Bronchial epithelial cell (primary cell): Measurements from ENCODE around the gene C3. TPM values are rescaled to one million over a fixed set of nuclear protein-coding genes. Genes with fewer than 3 reads are reported as not detected.

Source experiments
- DNase-seq: peaks from one replicate; pipeline ENCODE4 v3.0.0-alpha.2; 2010; ENCODE audit warnings: low read depth
- FAIRE-seq: peaks from 2 replicates; lab custom pipeline; 2011; peaks lifted over from hg19 to GRCh38; lab: Jason Lieb, UNC
- H3K27me3 ChIP-seq: 2 replicates; pipeline ENCODE4 v1.5.1; 2011; ENCODE audit warnings: low read length; ENCODE audit not compliant: control insufficient read depth, insufficient read depth
- H3K36me3 ChIP-seq: 2 replicates; pipeline ENCODE4 v1.5.1; 2011; ENCODE audit warnings: low read length; ENCODE audit not compliant: control insufficient read depth, insufficient read depth
- H3K4me3 ChIP-seq: 2 replicates; pipeline ENCODE4 v1.5.1; 2011; ENCODE audit warnings: mild to moderate bottlenecking, low read depth, low read length, control low read depth
- CTCF ChIP-seq: IDR thresholded peaks from 2 replicates; pipeline ENCODE4 v1.5.1; 2011; ENCODE audit warnings: mild to moderate bottlenecking, moderate library complexity, low read length, control low read depth, inconsistent platforms; ENCODE audit not compliant: insufficient read depth, severe bottlenecking
- total RNA-seq: library from RNA; depleted of rRNA; stranded (reverse); fragments of >200 nt; gene quantifications from 2 replicates; pipeline ENCODE4 v1.2.1, GENCODE V29; 2014

The C3 gene
- total RNA-seq, 1 donor from 2014 or later, result 1.3 TPM

DNA sequence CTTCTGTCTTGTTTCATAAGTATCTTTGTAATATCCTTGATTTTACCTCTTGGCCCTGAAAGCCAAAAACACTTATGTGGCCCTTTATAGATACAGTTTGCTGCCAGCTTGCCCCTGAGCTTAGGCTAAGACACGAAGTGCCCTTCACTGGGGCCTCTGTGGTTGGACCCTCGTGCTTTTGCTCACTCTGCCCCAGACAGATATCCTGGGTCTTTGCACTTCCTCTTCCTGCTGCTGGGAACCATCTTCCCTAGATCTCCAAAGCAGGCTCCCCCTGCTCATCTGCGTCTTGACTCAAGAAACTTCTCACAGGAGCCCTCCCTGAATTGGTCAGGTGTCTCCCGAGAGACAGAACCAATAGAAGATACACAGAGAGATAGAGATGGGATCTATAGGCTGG is 48.5 kb downstream of the C3 start:
- FAIRE-seq (no peak), DNase-seq (no peak)
- Histone ChIP-seq H3K27me3 (no peaks in the 10 kb centered on the region), H3K4me3 (no peak overlapping the region), H3K36me3 (no peaks in the 10 kb centered on the region)
- TF ChIP-seq CTCF, result no peak

DNA sequence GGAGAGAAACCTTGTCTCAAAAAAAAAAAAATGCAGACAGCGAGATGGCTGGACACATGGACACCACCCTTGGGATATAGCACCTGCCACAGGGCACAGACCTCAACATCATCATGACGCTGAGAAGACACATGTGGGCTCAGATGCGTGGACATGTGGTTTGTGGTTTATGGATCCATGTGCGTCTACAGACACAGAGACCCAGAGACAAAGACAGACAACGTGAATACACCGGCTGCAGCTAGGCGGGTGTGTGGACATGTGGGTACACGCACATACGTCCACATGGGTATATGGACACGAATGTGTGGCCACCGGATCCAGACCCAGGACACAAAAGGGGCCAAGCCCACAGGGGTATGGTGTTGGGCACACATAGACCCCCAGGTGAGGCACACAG is 51.8 kb downstream of the C3 start:
- H3K36me3 ChIP-seq, result no peaks in the 10 kb centered on the region
- no peak overlapping the region for H3K4me3 ChIP-seq
- no peaks in the 10 kb centered on the region for H3K27me3 ChIP-seq
- no peak for DNase-seq
- FAIRE-seq, result no peak
- no peak for TF ChIP-seq CTCF

DNA sequence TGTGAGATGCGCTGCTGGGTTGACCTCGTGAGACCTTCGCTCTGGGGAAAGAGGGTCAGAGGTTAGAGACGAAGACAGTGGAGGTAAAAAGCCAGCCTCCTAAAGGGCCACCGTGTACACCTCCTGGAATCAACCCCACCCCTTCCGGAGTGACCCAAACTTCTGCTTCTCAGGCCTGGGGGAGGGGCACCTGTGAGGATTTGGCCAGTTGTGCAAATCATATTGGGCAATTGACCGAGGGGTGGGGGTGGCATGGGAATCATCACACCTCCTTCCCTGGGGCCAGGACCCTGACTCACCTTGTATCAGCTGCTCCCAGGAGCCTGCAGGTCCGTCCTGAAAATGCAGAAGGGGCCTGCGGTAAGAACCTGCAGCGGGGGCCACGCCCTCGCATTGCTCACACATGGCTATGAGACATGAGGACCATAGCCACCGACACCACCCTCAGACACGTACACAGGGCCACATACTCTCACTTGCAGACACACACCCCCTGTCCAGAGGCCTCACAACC is 53.3 kb downstream of the C3 start:
- no peak for FAIRE-seq
- Histone ChIP-seq H3K36me3 (no peaks in the 10 kb centered on the region), H3K27me3 (no peaks in the 10 kb centered on the region), H3K4me3 (no peak overlapping the region)
- TF ChIP-seq CTCF, result no peak
- peak; percentile 41 for DNase-seq

- Histone ChIP-seq H3K36me3 (no peaks in the 10 kb centered on the region), H3K4me3 (no peak overlapping the region), H3K27me3 (peaks cover 4% of the 10 kb centered on the region)
- DNase-seq, result no peak
- no peak for TF ChIP-seq CTCF
- no peak for FAIRE-seq
Measured at GRCh38 chr19:6664916-6665315, 55.5 kb downstream of the C3 start.

GRCh38 chr19:6663236-6664201 is 56.9 kb downstream of the C3 start:
- Histone ChIP-seq H3K36me3 (no peaks in the 10 kb centered on the region), H3K27me3 (peaks cover 7% of the 10 kb centered on the region), H3K4me3 (no peak overlapping the region)
- TF ChIP-seq CTCF, result no peak
- DNase-seq (no peak), FAIRE-seq (peak; percentile 97)
